Type B pancreatic cell (in vitro differentiated cells): ENCODE results near the gene ENPP7. TPM values are rescaled to one million over a fixed set of nuclear protein-coding genes. Genes with fewer than 3 reads are reported as not detected.

Experiments used
- DNase-seq: peaks from one replicate; pipeline ENCODE4 v3.0.0; 2021; ENCODE audit warnings: mixed read lengths; ENCODE audit not compliant: unreplicated experiment; ENCODE audit errors: extremely low spot score
- H3K27ac Mint-ChIP-seq: 2 replicates; pipeline ENCODE4 v1.8.0; 2021; ENCODE audit warnings: mild to moderate bottlenecking, mixed read lengths
- H3K27me3 Mint-ChIP-seq: 2 replicates; pipeline ENCODE4 v1.8.0; 2021; ENCODE audit warnings: mixed read lengths
- H3K36me3 Mint-ChIP-seq: 2 replicates; pipeline ENCODE4 v1.8.0; 2021; ENCODE audit warnings: mixed read lengths
- H3K4me1 Mint-ChIP-seq: one replicate; pipeline ENCODE4 v1.8.0; 2021; ENCODE audit warnings: mixed read lengths; ENCODE audit not compliant: unreplicated experiment
- H3K4me3 Mint-ChIP-seq: 2 replicates; pipeline ENCODE4 v1.8.0; 2021; ENCODE audit warnings: mild to moderate bottlenecking, mixed read lengths
- H3K9me3 Mint-ChIP-seq: 2 replicates; pipeline ENCODE4 v1.8.0; 2021; ENCODE audit warnings: mixed read lengths
- total RNA-seq: library from RNA; stranded (reverse); gene quantifications from 2 replicates; pipeline ENCODE4 v1.2.1, GENCODE V29; 2021; ENCODE audit warnings: low replicate concordance
- TF ChIP-seq, protein P1 (sequence below): fragments of 200-600 bp; sonication (generic); conservative IDR thresholded peaks from 2 replicates; pipeline ENCODE4 v1.5.0; 2021; ENCODE audit warnings: antibody characterized with exemption, mild to moderate bottlenecking

ENPP7 gene
- total RNA-seq, 1 donor from 2014 or later = 5.3 TPM

DNA sequence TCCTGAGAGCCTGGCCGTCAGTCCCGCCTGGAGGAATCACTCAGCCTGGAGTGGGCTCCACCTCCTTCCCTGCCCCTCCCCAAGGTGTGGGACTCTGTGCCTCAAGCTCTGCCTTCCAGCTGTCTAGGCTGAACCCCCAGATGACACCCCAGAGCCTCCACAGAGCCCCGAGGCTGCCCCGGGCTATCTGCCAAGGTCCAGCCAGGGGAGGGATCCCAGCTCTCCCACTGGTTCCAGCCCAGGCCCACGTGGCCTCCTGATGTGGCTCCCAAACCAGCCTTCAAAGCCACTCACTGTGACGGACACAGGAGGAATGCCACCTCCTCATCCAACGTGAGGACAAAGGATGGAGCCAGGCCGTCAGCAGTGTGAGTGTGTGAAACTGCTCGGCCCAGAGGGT, 45.6 kb upstream of the ENPP7 start:
- Mint-ChIP-seq H3K36me3 (no peaks in the 10 kb centered on the region), H3K27ac (no peak overlapping the region), H3K27me3 (peaks cover 15% of the 10 kb centered on the region), H3K9me3 (no peaks in the 10 kb centered on the region), H3K4me1 (peaks cover 5% of the 10 kb centered on the region), H3K4me3 (no peak overlapping the region)
- no peak for DNase-seq
- TF ChIP-seq, protein P1, sequence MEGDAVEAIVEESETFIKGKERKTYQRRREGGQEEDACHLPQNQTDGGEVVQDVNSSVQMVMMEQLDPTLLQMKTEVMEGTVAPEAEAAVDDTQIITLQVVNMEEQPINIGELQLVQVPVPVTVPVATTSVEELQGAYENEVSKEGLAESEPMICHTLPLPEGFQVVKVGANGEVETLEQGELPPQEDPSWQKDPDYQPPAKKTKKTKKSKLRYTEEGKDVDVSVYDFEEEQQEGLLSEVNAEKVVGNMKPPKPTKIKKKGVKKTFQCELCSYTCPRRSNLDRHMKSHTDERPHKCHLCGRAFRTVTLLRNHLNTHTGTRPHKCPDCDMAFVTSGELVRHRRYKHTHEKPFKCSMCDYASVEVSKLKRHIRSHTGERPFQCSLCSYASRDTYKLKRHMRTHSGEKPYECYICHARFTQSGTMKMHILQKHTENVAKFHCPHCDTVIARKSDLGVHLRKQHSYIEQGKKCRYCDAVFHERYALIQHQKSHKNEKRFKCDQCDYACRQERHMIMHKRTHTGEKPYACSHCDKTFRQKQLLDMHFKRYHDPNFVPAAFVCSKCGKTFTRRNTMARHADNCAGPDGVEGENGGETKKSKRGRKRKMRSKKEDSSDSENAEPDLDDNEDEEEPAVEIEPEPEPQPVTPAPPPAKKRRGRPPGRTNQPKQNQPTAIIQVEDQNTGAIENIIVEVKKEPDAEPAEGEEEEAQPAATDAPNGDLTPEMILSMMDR = no peak

DNA sequence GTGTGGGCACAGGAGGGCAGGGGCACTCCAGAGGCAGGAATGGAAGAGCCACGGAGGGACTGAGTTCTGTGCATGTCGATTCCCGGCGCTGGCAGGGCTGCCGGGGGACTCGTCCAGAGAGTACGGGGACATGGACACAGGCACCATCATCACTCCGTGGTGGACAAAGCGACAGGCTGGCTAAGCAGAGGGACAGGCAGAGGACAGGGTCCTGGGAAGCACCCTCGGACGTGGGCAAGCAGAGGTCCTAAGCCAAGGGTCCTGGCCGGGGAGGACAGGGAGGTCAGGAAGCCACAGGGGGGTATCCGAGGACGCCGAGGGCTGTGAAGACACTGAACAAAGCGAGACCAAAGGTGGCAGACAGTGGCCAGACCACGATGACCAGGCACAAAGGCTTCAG, 44.3 kb upstream of the ENPP7 start:
- no peaks in the 10 kb centered on the region for H3K36me3 Mint-ChIP-seq
- H3K27ac Mint-ChIP-seq = no peak overlapping the region
- H3K27me3 Mint-ChIP-seq = peaks cover 19% of the 10 kb centered on the region
- no peaks in the 10 kb centered on the region for H3K9me3 Mint-ChIP-seq
- peaks cover 6% of the 10 kb centered on the region for H3K4me1 Mint-ChIP-seq
- TF ChIP-seq, protein P1 = no peak
- no peak overlapping the region for H3K4me3 Mint-ChIP-seq
- no peak for DNase-seq

DNA sequence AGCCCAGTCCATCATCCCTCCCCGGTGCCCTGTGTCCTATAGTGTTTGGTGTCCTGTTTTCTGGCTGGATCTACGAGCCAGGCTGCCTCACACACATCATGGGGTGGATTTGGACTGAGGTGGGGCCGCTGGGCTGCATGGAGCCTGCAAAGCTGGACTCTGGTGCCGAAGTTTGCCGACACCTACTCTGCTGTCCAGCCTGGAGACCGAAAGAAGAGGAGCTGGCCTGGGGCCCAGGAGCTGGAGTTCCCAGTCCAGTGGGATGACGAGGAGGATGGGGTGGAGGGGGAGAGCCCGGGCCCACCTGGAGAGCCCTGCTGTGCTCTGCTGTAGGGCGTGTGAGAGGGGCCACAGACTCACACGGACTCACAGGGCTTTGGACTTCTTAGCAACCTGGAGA, 40.3 kb upstream of the ENPP7 start:
- Mint-ChIP-seq H3K9me3 (no peaks in the 10 kb centered on the region), H3K27ac (no peak overlapping the region), H3K4me1 (peaks cover 6% of the 10 kb centered on the region), H3K27me3 (peaks cover 12% of the 10 kb centered on the region), H3K4me3 (no peak overlapping the region), H3K36me3 (no peaks in the 10 kb centered on the region)
- TF ChIP-seq, protein P1 = no peak
- DNase-seq = no peak

DNA sequence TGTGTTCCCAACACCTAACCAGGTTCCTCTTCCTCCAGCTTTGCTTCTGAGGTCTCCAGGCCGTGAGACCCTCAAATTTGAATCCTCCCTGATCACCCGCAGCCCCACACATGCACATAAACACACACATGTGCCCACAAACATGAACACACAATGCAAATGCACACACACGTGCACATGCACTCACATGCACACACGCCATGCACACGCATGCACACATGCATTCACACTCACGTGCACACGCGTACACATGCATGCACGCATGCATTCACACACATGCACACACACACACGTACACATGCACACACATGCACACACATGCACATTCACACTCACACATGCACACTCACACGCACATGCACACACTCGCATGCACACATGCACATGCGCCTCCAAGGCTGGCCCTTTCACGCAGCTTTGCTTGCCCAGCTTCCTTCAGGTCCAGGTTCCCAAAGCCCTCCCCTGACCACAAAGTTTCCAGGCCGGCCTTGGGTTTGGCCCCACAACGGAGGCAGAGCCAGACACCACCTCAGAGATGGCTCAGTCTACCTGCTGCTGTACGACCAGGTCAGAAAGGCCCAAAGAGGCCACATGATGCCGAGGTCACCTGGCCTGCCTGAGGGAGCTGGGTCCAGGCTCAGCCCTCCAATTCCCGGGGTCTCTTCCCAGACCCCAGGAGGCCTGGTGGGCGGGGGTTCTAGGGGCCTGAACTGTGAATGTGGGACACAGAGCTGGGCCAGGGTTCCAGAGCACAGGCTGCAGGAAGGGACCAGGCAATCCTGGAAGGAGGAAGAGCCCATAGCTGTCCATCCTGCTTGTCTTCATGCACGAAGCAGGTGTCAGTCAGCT, 39.5 kb upstream of the ENPP7 start:
- Mint-ChIP-seq H3K4me3 (no peak overlapping the region), H3K36me3 (no peaks in the 10 kb centered on the region), H3K27me3 (peaks cover 12% of the 10 kb centered on the region), H3K27ac (no peak overlapping the region), H3K4me1 (peaks cover 11% of the 10 kb centered on the region), H3K9me3 (no peaks in the 10 kb centered on the region)
- no peak for DNase-seq
- TF ChIP-seq, protein P1 = no peak

DNA sequence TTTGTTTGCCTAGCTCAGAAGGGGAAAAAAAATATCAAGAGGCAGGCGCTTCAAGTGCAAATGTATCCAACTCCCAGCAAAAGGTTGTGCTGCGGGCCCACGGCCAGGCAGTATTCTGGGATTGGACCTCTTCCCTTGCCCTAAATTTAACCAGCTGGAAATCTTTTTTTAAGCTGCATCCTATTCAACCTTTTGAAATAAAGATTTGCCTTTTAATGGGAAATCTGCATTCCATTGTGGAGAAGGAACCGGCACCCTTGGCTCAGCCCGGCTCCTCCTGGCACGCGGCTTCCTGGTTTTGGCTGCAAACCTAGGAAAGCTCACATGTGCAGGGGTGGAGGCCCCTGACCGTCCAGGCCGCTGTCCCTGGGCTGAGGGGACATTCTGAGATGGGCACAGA, 38.8 kb upstream of the ENPP7 start:
- no peaks in the 10 kb centered on the region for H3K9me3 Mint-ChIP-seq
- H3K36me3 Mint-ChIP-seq = no peaks in the 10 kb centered on the region
- peaks cover 12% of the 10 kb centered on the region for H3K27me3 Mint-ChIP-seq
- peaks cover 19% of the 10 kb centered on the region for H3K4me1 Mint-ChIP-seq
- no peak for DNase-seq
- no peak overlapping the region for H3K4me3 Mint-ChIP-seq
- no peak overlapping the region for H3K27ac Mint-ChIP-seq
- TF ChIP-seq, protein P1 = no peak
